AG04449 (cell line): ENCODE results near the gene OR6J1.

ENCODE experiments used
- CTCF ChIA-PET: fragments of 350-600 bp; formaldehyde crosslinking; extraction: SDS; loops from one replicate; lab custom pipeline; 2021; ENCODE audit warnings: antibody characterized with exemption; lab: Yijun Ruan, JAX
- POLR2A ChIA-PET: fragments of 400-600, 350-600 bp; formaldehyde crosslinking; extraction: SDS; loops from one replicate; lab custom pipeline; 2020; ENCODE audit warnings: antibody characterized with exemption, inconsistent platforms; lab: Yijun Ruan, JAX
- DNase-seq: peaks from one replicate; pipeline ENCODE4 v3.0.0-alpha.2; 2010; ENCODE audit warnings: low read depth, low spot score
- H3K4me3 ChIP-seq: 2 replicates; pipeline ENCODE4 v1.5.1; 2011; ENCODE audit warnings: low read depth, mild to moderate bottlenecking, control low read depth, low read length
- CTCF ChIP-seq: IDR thresholded peaks from one replicate; pipeline ENCODE4 v1.5.1; 2011; ENCODE audit warnings: mild to moderate bottlenecking, moderate library complexity, low read length, control low read depth, inconsistent platforms; ENCODE audit not compliant: insufficient read depth; ENCODE audit errors: missing control alignments

The OR6J1 gene

GRCh38 chr14:22656945-22657731, 13.0 kb upstream of the OR6J1 start:
- H3K4me3 ChIP-seq: no peak overlapping the region
- POLR2A ChIA-PET: interaction anchor here (0.9 kb wide), 1 partner anchor 68 kb away, joined by 4 read pairs; the partner anchor contains the start of gene DAD1
- CTCF ChIA-PET: interaction anchor here (1.0 to 5.5 kb wide), 26 partner anchors 9 to 263 kb away, joined by 3 to 76 read pairs (median 7); partner anchors contain the start of genes ABHD4, DAD1, MRPL52 and OXA1L
- no peak for DNase-seq
- no peak for TF ChIP-seq CTCF

DNA sequence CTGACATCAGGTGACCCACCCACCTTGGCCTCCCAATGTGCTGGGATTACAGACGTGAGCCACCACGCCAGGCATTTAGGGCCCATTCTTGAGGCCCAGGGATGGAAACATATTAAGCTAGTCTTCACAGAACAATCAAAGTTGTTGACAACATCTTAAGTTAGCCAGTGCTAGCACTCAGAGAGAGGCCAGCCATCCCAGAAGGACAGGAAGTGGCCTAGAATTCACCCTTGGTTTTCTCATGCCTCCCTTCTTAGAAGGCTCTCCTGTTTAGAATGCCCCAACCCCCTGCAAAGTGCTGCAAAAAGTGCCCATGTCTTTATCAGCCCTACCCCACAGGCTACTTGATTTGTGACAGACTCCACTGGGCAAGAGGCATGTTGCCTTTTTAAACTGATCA, 12.1 kb upstream of the OR6J1 start:
- CTCF ChIA-PET: interaction anchor here (0.7 to 5.5 kb wide), 6 partner anchors 26 to 247 kb away, joined by 3 to 76 read pairs (median 26); no protein-coding TSS in a partner anchor
- DNase-seq: no peak
- POLR2A ChIA-PET: no interaction called here
- TF ChIP-seq CTCF: no peak
- H3K4me3 ChIP-seq: no peak overlapping the region

DNA sequence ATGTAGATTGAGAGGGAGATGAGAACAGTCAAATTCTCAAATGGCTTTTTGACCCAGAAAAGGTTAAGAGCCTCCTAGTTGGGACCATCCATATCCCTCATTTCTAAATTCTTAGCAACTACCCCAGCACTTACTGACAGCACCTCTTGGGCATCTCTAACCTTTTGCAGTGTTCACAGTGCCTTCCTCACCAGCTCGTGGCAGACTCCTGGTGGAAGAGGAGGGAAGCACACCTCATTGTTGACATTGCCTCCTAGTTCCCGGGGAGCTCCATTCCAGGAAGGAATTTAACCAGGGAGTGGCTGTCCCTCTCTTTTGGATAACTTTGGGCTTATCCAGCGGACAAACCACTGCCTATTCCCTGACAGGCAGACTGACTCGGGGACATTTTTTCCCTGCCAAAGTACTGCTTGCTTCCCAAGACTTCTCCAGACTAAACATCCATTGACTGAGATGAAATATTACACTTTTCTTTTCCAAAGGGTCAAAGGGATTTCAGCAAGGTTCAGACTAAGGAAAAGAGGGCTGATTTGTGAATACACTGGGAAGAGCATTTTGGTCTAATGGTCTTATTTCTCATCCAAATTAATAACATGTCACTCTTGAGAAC, 9.0 kb upstream of the OR6J1 start:
- POLR2A ChIA-PET: interaction anchor here (0.6 to 0.7 kb wide), 3 partner anchors 56 to 113 kb away, joined by 3 read pairs; partner anchors contain the start of gene OXA1L
- CTCF ChIA-PET: interaction anchor here (0.6 to 10.5 kb wide), 35 partner anchors 9 to 338 kb away, joined by 3 to 299 read pairs (median 4); partner anchors contain the start of genes ABHD4, DAD1, OR6J1 and OXA1L

DNA sequence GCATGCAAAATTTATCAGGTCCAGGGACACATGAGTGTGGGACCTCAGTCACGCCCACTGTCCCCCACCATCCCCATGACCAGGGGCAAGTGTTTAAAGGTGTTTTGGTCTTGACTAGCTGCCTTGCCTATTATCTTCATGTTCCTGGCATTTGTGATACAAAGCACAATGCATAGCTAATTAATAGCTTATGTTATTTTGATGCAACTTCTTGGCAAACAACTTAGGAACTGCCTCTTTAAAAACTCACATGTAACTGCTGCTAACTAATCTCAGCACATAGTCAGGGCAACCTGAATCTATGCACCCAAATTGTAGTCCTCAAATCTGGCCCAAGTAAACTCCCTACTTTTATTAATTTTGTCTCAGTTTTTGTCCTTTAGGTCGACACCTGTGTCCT, 7.4 kb upstream of the OR6J1 start:
- CTCF ChIA-PET: interaction anchor here (0.8 to 10.5 kb wide), 15 partner anchors 8 to 263 kb away, joined by 3 to 299 read pairs (median 5); partner anchors contain the start of genes DAD1, OR6J1 and OXA1L
- no peak for DNase-seq
- H3K4me3 ChIP-seq: no peak overlapping the region
- TF ChIP-seq CTCF: no peak
- POLR2A ChIA-PET: interaction anchor here (1.1 kb wide), 1 partner anchor 9 kb away, joined by 6 read pairs; no protein-coding TSS in a partner anchor

More for the DNA sequence above, 9.0 kb upstream of the OR6J1 start:
- no peak for DNase-seq
- TF ChIP-seq CTCF: peak; percentile 94
- H3K4me3 ChIP-seq: no peak overlapping the region

GRCh38 chr14:22650960-22651521, 6.9 kb upstream of the OR6J1 start:
- ChIA-PET CTCF (interaction anchor here (0.8 to 10.5 kb wide), 14 partner anchors 8 to 263 kb away, joined by 3 to 299 read pairs (median 6); partner anchors contain the start of genes DAD1, OR6J1 and OXA1L), POLR2A (interaction anchor here (0.5 to 1.1 kb wide), 2 partner anchors 9 to 80 kb away, joined by 5 to 6 read pairs; no protein-coding TSS in a partner anchor)
- H3K4me3 ChIP-seq: no peak overlapping the region
- TF ChIP-seq CTCF: no peak
- no peak for DNase-seq
